ENCODE measurements around the gene UPP2.

The UPP2 gene

GRCh38 chr2:158101384-158101926 is at the start of gene UPP2:
TSS of gene UPP2 (plus strand) at chr2:158101876. CDS start at chr2:158102064, 188 bp downstream.
- DNase-seq, result no peak

GRCh38 chr2:158052761-158053160 is 48.9 kb upstream of the UPP2 start:
- DNase-seq, result no peak

- no peak for DNase-seq
These were observed 44.8 kb upstream of the UPP2 start for GRCh38 chr2:158056875-158057274.

- no peak for DNase-seq
These were observed 41.4 kb upstream of the UPP2 start for GRCh38 chr2:158060160-158060834.

- DNase-seq, result no peak
These were observed 40.7 kb upstream of the UPP2 start for GRCh38 chr2:158060835-158061435.

- DNase-seq, result no peak
These were observed 39.9 kb upstream of the UPP2 start for GRCh38 chr2:158061763-158062162.

GRCh38 chr2:158066046-158066713 is 35.5 kb upstream of the UPP2 start:
- DNase-seq, result no peak

- no peak for DNase-seq
These were observed 30.7 kb upstream of the UPP2 start for GRCh38 chr2:158071018-158071417.

- no peak for DNase-seq
These were observed 29.3 kb upstream of the UPP2 start for GRCh38 chr2:158072361-158072760.

- peak; percentile 92 for DNase-seq
These were observed 22.0 kb upstream of the UPP2 start for GRCh38 chr2:158079672-158080071.

- DNase-seq, result no peak
These were observed 13.6 kb upstream of the UPP2 start for GRCh38 chr2:158088093-158088492.

GRCh38 chr2:158089322-158089721 is 12.4 kb upstream of the UPP2 start:
- DNase-seq, result no peak

GRCh38 chr2:158091647-158092046 is 10.0 kb upstream of the UPP2 start:
- no peak for DNase-seq

GRCh38 chr2:158094487-158095092 is 7.1 kb upstream of the UPP2 start:
- peak; percentile 38 for DNase-seq

GRCh38 chr2:158095269-158095668 is 6.4 kb upstream of the UPP2 start:
- no peak for DNase-seq

- DNase-seq, result peak; percentile 23
These were observed 5.8 kb upstream of the UPP2 start for GRCh38 chr2:158095912-158096311.

- DNase-seq, result no peak
These were observed 4.2 kb upstream of the UPP2 start for GRCh38 chr2:158097481-158097880.

- no peak for DNase-seq
These were observed 3.5 kb upstream of the UPP2 start for GRCh38 chr2:158098178-158098577.

GRCh38 chr2:158099716-158100115 is 2.0 kb upstream of the UPP2 start:
- no peak for DNase-seq

- no peak for DNase-seq
These were observed 1.3 kb upstream of the UPP2 start for GRCh38 chr2:158100411-158100810.

- no peak for DNase-seq
These were observed 770 bp downstream of the UPP2 start for GRCh38 chr2:158102446-158102845.

GRCh38 chr2:158103411-158104012 is 1.8 kb downstream of the UPP2 start:
- no peak for DNase-seq

- no peak for DNase-seq
These were observed 3.2 kb downstream of the UPP2 start for GRCh38 chr2:158104903-158105302.

Measured in DMS53 (cell line).